Stimulated activated CD4-positive, alpha-beta T cell treated with anti-CD3 and anti-CD28 coated beads, Interleukin-1b, Interleukin-23, amount 100 ng/mL, for 1 hour (primary cell): ENCODE results near the gene NSMCE1.
"Not testable (repeated sequence)": the region's sequence is repeated elsewhere in the genome, so short reads cannot be mapped to it uniquely, and the experiment has no call there.

Experiments used
- DNase-seq, 2 donors: peaks; one replicate each; pipeline ENCODE4 v3.0.0-alpha.2; 2020; ENCODE audit warnings: low read depth in 2 of 2

Gene NSMCE1

DNA sequence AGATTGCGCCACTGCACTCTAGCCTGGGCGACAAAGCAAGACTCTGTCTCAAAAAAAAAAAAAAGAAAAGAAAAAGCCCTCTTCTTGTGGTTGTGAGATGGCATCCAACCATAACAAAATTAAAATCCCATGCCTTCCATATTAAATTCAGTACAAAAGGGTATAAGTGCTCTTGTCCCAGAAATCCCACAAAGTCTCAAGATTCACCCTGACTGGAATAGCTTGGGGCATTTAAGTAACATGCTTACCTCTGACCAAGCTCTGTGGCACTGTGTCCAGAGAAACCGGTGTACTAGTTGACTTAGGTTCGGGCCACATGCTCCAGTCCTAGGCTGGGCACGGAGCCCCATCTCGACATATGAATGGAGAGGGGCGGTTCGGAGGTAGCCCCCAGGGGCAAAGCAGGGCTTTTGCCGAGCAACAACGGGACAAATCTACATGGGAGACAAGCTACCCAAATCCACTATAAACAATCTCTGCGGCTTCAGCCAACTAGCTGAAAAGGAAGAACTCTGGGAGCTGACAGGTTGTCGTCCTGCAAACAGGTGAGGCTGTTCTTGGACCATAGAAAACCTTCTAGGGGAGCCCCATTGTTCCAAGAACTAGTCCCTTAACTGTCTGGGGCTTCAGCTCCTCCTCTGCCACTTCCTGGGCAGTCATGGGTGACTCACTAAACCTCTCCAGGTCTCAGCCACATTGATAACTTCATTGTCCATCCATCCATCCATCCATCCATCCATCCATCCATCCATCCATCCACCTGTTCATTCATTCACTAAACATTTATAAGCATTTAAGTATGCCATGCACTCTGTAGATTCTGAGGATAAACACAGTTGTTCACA is 34.9 kb upstream of the NSMCE1 start:
- no peak for DNase-seq

GRCh38 chr16:27302126-27302525 is 33.6 kb upstream of the NSMCE1 start:
- DNase-seq, result no peak

DNA sequence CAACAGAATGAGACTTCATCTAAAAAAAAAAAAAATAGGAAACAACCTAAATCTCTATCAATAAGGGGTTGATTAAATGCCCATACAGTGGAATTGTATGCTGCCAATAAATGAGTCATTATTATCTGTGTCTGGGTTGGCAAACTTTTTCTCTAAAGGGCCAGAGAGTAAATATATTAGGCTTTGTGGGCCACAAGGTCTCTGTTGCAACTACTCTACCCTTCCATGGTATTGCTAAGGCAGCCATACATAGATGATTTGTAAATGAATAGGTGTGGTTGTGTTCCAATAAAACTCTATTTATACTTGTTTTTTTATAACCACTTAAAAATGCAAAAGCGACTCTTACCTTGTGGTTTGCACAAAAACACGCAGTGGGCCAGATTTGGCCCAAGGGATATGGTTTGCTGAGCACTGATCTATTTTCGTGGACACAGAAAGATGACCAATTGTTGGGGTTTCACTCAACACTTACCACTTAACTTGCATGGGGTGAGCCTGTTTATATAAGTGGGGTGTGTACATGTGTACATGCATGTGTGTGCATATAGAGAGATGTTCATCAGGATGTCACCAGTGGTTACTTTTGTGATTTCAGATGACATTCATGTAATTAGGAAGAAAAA is 32.8 kb upstream of the NSMCE1 start:
- no peak for DNase-seq

GRCh38 chr16:27298132-27298531 is 29.6 kb upstream of the NSMCE1 start:
- DNase-seq, result no peak

- no peak for DNase-seq
Observed at GRCh38 chr16:27293343-27293742, 24.8 kb upstream of the NSMCE1 start.

GRCh38 chr16:27291722-27292240 is 23.2 kb upstream of the NSMCE1 start:
- no peak for DNase-seq

DNA sequence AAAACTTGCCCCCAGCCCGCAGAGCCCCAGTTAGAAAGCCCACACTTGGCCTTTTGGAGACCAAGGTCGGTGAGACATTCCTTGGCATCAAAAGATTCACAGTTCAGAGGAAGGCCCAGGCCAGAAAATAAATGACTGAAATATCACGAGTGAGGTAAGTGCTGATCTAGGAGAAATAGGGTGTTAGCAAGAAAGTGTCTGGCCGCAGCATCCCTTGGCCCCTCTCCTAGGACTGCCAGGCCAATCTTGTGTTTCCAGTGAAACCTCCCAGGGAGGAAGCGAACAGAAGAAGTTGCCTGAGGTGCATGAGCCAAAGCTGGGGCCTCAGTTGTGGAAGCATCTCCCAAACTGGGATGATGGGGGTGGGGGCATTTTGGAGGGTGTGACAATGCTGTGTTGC is 22.5 kb upstream of the NSMCE1 start:
- DNase-seq, result no peak

- no peak for DNase-seq
Observed at GRCh38 chr16:27290562-27290961, 22.0 kb upstream of the NSMCE1 start.

DNA sequence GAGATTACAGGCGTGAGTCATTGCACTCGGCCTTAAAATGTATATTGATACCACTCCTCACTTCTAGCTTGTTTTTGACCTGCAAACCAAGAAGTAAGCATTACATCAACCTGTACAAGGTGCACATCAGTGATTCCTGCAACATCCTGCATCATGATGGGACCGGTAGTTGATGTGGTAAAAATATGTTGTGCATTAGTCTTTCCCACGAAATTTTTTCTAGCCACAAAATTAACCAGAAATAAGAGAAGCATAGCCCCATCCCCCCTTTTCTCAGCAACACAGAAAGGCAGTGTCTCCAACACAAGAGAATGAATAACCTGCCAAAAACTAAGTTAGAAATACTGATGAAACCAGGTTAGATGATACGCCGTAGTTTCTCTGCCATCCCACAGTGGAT is 21.1 kb upstream of the NSMCE1 start:
- no peak for DNase-seq

GRCh38 chr16:27288313-27288712 is 19.7 kb upstream of the NSMCE1 start:
- DNase-seq, result not testable (repeated sequence)

DNA sequence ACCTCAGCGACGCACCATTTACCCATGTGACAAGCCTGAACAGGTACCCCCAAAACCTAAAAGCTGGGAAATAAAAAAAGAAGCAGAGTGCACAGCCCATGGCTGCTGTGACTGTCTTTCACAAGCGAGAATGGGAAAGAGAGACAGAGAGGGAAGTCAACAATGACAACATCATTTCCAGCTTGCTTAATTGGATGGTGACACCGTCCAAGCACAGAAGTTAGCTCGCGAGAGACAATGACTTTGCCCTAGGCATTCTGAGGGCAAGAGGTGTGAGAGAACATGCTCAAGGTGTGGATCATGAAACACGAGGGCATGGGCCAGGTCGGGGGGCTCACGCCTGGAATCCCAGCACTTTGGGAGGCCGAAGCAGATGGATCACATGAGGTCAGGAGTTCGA is 19.3 kb upstream of the NSMCE1 start:
- DNase-seq, result no peak

DNA sequence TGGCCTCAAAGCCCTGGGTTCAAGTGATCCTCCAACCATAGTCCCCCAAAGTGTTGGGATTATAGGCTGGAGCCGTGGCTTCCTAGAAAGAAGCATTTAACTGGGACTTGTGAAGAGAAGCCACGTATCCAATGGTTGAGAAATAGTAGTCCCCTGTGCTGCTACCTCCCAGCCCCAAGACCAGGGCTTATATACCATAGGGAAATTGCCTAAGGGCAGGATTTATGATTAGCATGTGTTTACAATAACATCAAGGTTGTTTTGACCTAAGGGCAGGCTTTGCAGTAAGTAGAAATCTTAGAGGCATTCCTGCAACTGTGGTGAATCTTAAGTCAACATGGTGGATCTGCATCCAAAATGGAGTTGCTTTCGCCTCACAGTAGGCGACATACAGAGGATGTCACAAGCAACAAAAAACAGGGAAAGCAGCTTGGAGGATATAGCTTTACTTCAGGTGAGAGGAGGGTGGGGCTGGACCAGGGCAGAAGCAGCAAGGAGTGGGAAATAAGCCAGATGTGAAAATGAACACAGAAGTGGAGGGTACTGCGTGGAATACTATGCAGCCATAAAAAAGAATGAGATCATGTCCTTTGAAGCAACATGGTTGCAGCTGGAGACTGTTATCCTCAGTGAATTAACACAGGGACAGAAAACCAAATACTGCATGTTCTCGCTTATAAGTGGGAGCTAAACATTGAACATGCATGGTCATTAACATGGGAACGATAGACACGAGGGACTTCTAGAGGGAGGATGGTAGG is 18.7 kb upstream of the NSMCE1 start:
- no peak for DNase-seq

GRCh38 chr16:27286451-27286850 is 17.9 kb upstream of the NSMCE1 start:
- no peak for DNase-seq

- DNase-seq, result no peak
Observed at GRCh38 chr16:27285676-27286196, 17.2 kb upstream of the NSMCE1 start.

DNA sequence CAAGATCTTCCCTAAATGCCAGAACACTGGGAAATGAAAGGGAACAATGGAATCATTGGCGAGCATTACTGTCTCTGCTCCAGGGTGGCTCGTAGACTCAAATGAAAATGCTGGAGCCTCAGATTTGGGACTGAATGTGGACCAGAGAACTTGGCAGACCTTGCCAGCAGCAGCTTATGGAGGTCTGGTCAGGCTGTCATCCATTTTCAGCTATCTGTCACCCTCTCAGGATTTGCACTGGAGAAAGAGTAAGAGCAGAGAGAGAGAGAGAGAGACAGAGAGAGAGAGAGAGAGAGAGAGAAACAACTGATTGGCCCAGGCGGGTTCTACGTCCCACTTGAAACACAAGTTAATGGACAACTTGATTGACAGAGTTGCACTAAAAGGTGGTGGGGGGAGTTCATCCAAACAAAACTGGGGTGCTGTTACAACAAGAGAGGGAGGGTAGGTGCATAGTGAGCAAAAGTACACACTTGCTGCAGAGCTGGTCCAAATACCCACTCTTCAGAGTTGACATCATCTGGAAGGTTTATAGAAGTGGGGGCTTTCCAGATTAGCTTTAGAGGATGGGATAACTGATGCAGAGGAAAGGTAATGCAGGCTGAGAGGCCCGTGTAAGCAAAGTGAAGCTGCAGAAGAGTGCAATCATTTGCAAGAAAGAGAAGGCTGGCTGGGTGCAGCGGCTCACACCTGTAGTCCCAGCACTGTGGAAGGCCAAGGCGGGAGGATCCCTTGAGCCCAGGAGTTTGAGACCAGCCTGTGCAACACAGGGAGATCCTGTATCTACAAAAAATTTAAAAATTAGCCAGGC is 16.5 kb upstream of the NSMCE1 start:
- no peak for DNase-seq

DNA sequence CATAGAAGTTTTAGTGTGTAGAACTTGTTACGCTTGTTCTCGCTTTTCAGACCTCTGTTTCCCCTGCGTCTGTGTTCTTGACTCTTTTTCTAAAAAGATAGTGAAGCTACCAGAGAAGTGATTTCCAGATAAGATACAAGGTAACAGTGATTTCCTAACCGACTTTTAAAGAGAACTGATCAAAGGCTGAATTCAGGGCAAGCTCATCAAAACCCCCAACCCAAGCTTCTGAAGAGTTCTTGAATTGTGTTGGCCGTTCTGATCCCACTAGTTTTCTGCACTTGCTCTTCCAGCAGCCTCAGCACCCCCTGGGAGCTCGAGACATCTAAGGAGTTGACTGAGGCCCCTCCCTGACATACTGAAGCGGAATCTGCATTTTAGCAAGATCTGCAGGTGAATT is 12.7 kb upstream of the NSMCE1 start:
- DNase-seq, result no peak

DNA sequence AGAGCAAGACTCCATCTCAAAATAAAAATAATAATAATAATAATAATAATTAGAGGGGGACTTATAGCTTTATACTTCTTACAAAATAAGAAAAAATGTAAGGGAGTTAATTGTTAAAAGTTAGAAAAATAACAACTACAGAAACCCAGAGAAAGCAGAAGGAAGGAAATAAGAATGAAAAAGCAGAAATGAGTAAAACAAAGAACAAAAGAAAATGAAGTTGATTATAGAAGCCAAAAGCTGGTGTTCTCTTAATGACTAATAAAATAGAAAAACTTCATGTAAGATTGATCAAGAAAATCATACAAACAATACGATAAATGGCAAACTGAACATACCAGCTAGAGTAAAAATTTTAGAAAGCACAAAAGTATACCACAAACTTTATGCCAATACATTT is 6.8 kb upstream of the NSMCE1 start:
- no peak for DNase-seq

DNA sequence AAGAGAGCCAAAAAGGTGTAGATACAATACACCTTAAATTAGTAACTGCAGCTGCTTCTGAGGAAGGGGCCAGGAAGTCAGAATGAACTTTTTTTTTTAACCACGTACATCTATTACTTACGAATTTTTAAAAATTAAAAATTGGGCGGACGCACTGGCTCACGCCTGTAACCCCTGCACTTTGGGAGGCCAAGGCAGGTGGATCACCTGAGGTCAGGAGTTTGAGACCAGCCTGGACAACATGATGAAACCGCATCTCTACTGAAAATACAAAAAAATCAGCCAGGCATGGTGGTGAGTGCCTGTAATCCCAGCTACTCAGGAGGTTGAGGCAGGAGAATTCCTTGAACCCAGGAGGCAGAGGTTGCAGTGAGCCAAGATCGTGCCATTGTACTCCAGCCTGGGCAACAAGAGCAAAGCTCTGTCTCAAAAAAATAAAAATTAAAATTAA is 5.9 kb upstream of the NSMCE1 start:
- DNase-seq, result not testable (repeated sequence)

- DNase-seq, result no peak
Observed at GRCh38 chr16:27273670-27274423, 5.3 kb upstream of the NSMCE1 start.

DNA sequence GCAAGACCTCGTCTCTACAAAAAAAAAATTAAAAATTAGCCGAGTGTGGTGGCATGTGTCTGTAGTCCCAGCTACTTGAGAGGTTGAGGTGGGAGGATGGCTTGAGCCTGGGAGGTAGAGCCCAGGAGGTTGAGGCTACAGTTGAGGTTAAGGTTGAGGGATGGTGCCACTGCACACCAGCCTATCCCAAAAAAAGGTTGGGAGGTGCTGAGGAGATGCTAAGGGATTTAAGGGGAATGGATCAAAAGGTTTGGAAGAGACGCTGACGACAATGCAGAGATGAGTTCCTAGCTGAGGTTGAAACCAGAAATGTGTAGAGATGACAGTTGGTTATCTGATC is 4.7 kb upstream of the NSMCE1 start:
- DNase-seq, result no peak

DNA sequence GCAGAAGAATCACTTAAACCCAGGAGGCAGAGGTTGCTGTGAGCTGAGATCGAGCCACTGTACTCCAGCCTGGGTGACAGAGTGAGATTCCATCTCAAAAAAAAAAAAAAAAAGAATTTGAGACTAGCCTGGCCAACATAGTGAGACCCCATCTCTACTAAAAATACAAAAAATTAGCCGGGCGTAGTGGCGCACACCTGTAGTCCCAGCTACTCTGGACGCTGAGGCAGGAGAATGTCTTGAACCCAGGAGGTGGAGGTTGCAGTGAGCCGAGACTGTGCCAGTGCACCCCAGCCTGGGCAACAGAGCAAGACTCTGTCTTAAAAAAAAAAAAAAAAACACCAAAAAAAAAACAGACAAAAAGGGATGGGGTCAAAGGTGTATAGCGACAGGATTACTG is 4.1 kb upstream of the NSMCE1 start:
- DNase-seq, result not testable (repeated sequence)
